IMR-90 (cell line): Measurements from ENCODE around the gene SYMPK. TPM values are rescaled to one million over a fixed set of nuclear protein-coding genes. Genes with fewer than 3 reads are reported as not detected.
A peak's percentile ranks its signal among the peaks of the same experiment; 100 is the strongest.

Experiments
- ATAC-seq: fragments of 200-7000 bp; cut with Tn5 transposase; 2 replicates; pipeline ENCODE4 v1.9.1; 2020; ENCODE audit warnings: low read depth, mild to moderate bottlenecking, moderate library complexity
- BruUV-seq: library from RNA; stranded (reverse); fragments of 400-500 nt; replicated peaks from 2 replicates; lab custom pipeline; 2021; lab: Mats Ljungman, UMichigan
- CTCF ChIA-PET: fragments of 300-600 bp; formaldehyde crosslinking; extraction: SDS; loops from one replicate; lab custom pipeline; 2021; ENCODE audit warnings: antibody characterized with exemption; lab: Yijun Ruan, JAX
- POLR2A ChIA-PET: fragments of 300-600 bp; sonication (Branson Sonifier 250); formaldehyde crosslinking; loops from one replicate; lab custom pipeline; 2022; ENCODE audit warnings: antibody characterized with exemption; ENCODE audit not compliant: unreplicated experiment; lab: Charles Lee
- DNase-seq: peaks from one replicate; pipeline ENCODE4 v3.0.0; 2013
- H2AFZ ChIP-seq: replicated peaks from 2 replicates; pipeline ENCODE3; 2013; ENCODE audit warnings: low read length, mild to moderate bottlenecking; ENCODE audit not compliant: poor library complexity
- H2AK5ac ChIP-seq: 2 replicates; pipeline ENCODE4 v1.6.1; 2013; ENCODE audit warnings: low read depth, low read length, inconsistent platforms
- H2AK9ac ChIP-seq: replicated peaks from 2 replicates; pipeline ENCODE3; 2013; ENCODE audit warnings: mild to moderate bottlenecking, low read depth, low read length, moderate library complexity; ENCODE audit not compliant: poor library complexity
- H2BK120ac ChIP-seq: 2 replicates; pipeline ENCODE4 v1.6.1; 2013; ENCODE audit warnings: low read depth, low read length, inconsistent platforms
- H2BK15ac ChIP-seq: 3 replicates; pipeline ENCODE4 v1.6.1; 2013; ENCODE audit warnings: low read depth, low read length, inconsistent platforms
- H2BK20ac ChIP-seq: 2 replicates; pipeline ENCODE4 v1.6.1; 2013; ENCODE audit warnings: low read depth, mild to moderate bottlenecking, inconsistent platforms, low read length, moderate library complexity
- H2BK5ac ChIP-seq: 2 replicates; pipeline ENCODE4 v1.6.1; 2013; ENCODE audit warnings: mild to moderate bottlenecking, low read depth, low read length, inconsistent platforms; ENCODE audit not compliant: poor library complexity, severe bottlenecking
- H3K14ac ChIP-seq: replicated peaks from 2 replicates; pipeline ENCODE4 v1.6.1; 2013; ENCODE audit warnings: low read depth, low read length, inconsistent platforms
- H3K18ac ChIP-seq: 2 replicates; pipeline ENCODE4 v1.6.1; 2013; ENCODE audit warnings: low read depth, low read length, control low read depth
- H3K23ac ChIP-seq: 2 replicates; pipeline ENCODE4 v1.6.1; 2013; ENCODE audit warnings: low read depth, low read length, inconsistent platforms
- H3K27ac ChIP-seq: 2 replicates; pipeline ENCODE4 v1.5.1; 2013; ENCODE audit warnings: mild to moderate bottlenecking, control low read depth, low read length; ENCODE audit not compliant: insufficient read depth
- H3K27me3 ChIP-seq: 2 replicates; pipeline ENCODE4 v1.6.1; 2013; ENCODE audit warnings: low read length; ENCODE audit not compliant: control insufficient read depth, insufficient read depth
- H3K36me3 ChIP-seq: 2 replicates; pipeline ENCODE4 v1.6.1; 2013; ENCODE audit warnings: low read length, mixed read lengths; ENCODE audit not compliant: control insufficient read depth, insufficient read depth
- H3K4ac ChIP-seq: 2 replicates; pipeline ENCODE4 v1.6.1; 2013; ENCODE audit warnings: low read depth, low read length, inconsistent platforms
- H3K4me1 ChIP-seq: 2 replicates; pipeline ENCODE4 v1.6.1; 2013; ENCODE audit warnings: low read length, mixed read lengths; ENCODE audit not compliant: control insufficient read depth, insufficient read depth
- H3K4me2 ChIP-seq: 2 replicates; pipeline ENCODE4 v1.6.1; 2013; ENCODE audit warnings: low read depth, mild to moderate bottlenecking, control low read depth, low read length, moderate library complexity
- H3K4me3 ChIP-seq: 2 replicates; pipeline ENCODE4 v1.5.1; 2013; ENCODE audit warnings: low read depth, mild to moderate bottlenecking, control low read depth, low read length, moderate library complexity; ENCODE audit not compliant: insufficient read depth
- H3K56ac ChIP-seq: 2 replicates; pipeline ENCODE4 v1.6.1; 2013; ENCODE audit warnings: low read length, inconsistent platforms; ENCODE audit not compliant: insufficient read depth; ENCODE audit errors: extremely low read depth
- H3K79me1 ChIP-seq, 2 experiments: 2 replicates each; pipeline ENCODE4 v1.6.1; 2013; ENCODE audit warnings: low read length in 2 of 2, inconsistent platforms in 1 of 2, low read depth in 1 of 2
- H3K9ac ChIP-seq: 2 replicates; pipeline ENCODE4 v1.6.1; 2013; ENCODE audit warnings: low read depth, low read length, control low read depth
- H3K9me1 ChIP-seq: 2 replicates; pipeline ENCODE4 v1.6.1; 2013; ENCODE audit warnings: low read length, inconsistent platforms; ENCODE audit not compliant: insufficient read depth
- H3K9me3 ChIP-seq: 2 replicates; pipeline ENCODE4 v1.6.1; 2013; ENCODE audit warnings: low read length; ENCODE audit not compliant: control insufficient read depth, insufficient read depth
- H4K20me1 ChIP-seq: 2 replicates; pipeline ENCODE4 v1.6.1; 2013; ENCODE audit warnings: low read length, inconsistent platforms; ENCODE audit not compliant: insufficient read depth
- H4K5ac ChIP-seq: 2 replicates; pipeline ENCODE4 v1.6.1; 2013; ENCODE audit warnings: mild to moderate bottlenecking, low read depth, low read length, control low read depth
- H4K8ac ChIP-seq, 2 experiments: 2 replicates each; pipeline ENCODE4 v1.6.1; 2013; ENCODE audit warnings: low read depth in 2 of 2, low read length in 2 of 2, control low read depth in 1 of 2, inconsistent platforms in 1 of 2
- H4K91ac ChIP-seq: 2 replicates; pipeline ENCODE4 v1.6.1; 2013; ENCODE audit warnings: low read depth, low read length, inconsistent platforms; ENCODE audit not compliant: insufficient read depth
- BHLHE40 ChIP-seq: fragments of 150-350 bp; IDR thresholded peaks from 2 replicates; pipeline ENCODE4 v1.6.1; 2016; ENCODE audit warnings: mild to moderate bottlenecking, low read depth, low read length
- CEBPB ChIP-seq: IDR thresholded peaks from 2 replicates; pipeline ENCODE4 v1.6.1; 2012; ENCODE audit warnings: low read depth, low read length, improper control_type of control experiment
- CHD1 ChIP-seq: IDR thresholded peaks from 2 replicates; pipeline ENCODE4 v1.6.1; 2012; ENCODE audit warnings: low read depth, low read length, improper control_type of control experiment
- CTCF ChIP-seq: conservative IDR thresholded peaks from 2 replicates; pipeline ENCODE4 v1.5.1; 2012; ENCODE audit warnings: mild to moderate bottlenecking, low read depth, low read length, improper control_type of control experiment
- ELK1 ChIP-seq: fragments of 150-350 bp; IDR thresholded peaks from 2 replicates; pipeline ENCODE4 v1.6.1; 2016; ENCODE audit warnings: low read depth, mild to moderate bottlenecking, low read length, moderate library complexity, borderline replicate concordance
- FOS ChIP-seq: fragments of 150-350 bp; IDR thresholded peaks from 2 replicates; pipeline ENCODE4 v1.6.1; 2016; ENCODE audit warnings: low read depth, low read length
- MAZ ChIP-seq: IDR thresholded peaks from 2 replicates; pipeline ENCODE4 v1.6.1; 2012; ENCODE audit warnings: low read depth, mild to moderate bottlenecking, low read length, improper control_type of control experiment, moderate library complexity, borderline replicate concordance
- MXI1 ChIP-seq: IDR thresholded peaks from 2 replicates; pipeline ENCODE4 v1.6.1; 2012; ENCODE audit warnings: low read depth, mild to moderate bottlenecking, low read length, moderate library complexity, borderline replicate concordance
- NFE2L2 ChIP-seq: fragments of 150-350 bp; IDR thresholded peaks from 2 replicates; pipeline ENCODE4 v1.6.1; 2016; ENCODE audit warnings: low read depth, mild to moderate bottlenecking, low read length
- POLR2A ChIP-seq: IDR thresholded peaks from 2 replicates; pipeline ENCODE4 v1.6.1; 2012; ENCODE audit warnings: mild to moderate bottlenecking, low read depth, low read length
- RAD21 ChIP-seq: IDR thresholded peaks from 2 replicates; pipeline ENCODE4 v1.6.1; 2012; ENCODE audit warnings: low read length, improper control_type of control experiment
- RCOR1 ChIP-seq: IDR thresholded peaks from 2 replicates; pipeline ENCODE4 v1.6.1; 2012; ENCODE audit warnings: mild to moderate bottlenecking, low read length, improper control_type of control experiment; ENCODE audit not compliant: insufficient replicate concordance
- RFX5 ChIP-seq: IDR thresholded peaks from 2 replicates; pipeline ENCODE4 v1.8.0; 2012; ENCODE audit warnings: low read depth, mild to moderate bottlenecking, low read length, moderate library complexity
- SMC3 ChIP-seq: fragments of 150-350 bp; IDR thresholded peaks from 2 replicates; pipeline ENCODE4 v1.6.1; 2016; ENCODE audit warnings: low read depth, mild to moderate bottlenecking, antibody characterized with exemption, low read length, moderate library complexity
- WGBS, 2 experiments: methylation state at CpG; one replicate each; pipeline versions ENCODE4 v1.1.5 to v1.1.7; 2013; ENCODE audit warnings: missing lambda C conversion rate in 2 of 2; ENCODE audit not compliant: insufficient read length in 1 of 2; ENCODE audit errors: extremely low coverage in 2 of 2; 5-methylcytosine and 5-hydroxymethylcytosine counted together
- dilution Hi-C: fragments of 300-500 bp; cut with HindIII; formaldehyde crosslinking; loops from one replicate; pipeline ENCODE4 v1.14.3; 2018; ENCODE audit warnings: low sequenced_read_pairs; ENCODE audit not compliant: unreplicated experiment
- in situ Hi-C: fragments of 300-500 bp; cut with MboI; formaldehyde crosslinking; loops from 3 replicates; pipeline ENCODE4 v1.14.3; 2019; ENCODE audit warnings: low sequenced_read_pairs, inconsistent platforms, mixed read lengths
- intact Hi-C: fragments of 100-400 bp; cut with micrococcal nuclease; formaldehyde crosslinking; loops from 2 replicates; pipeline ENCODE4 v1.10.0; 2022
- polyA plus RNA-seq, 3 experiments: library from polyadenylated mRNA; depleted of rRNA; stranded (reverse); fragments of >200 nt; gene quantifications; 2 replicates each; pipeline ENCODE4 v1.2.3, GENCODE V29; 2012; ENCODE audit warnings: low replicate concordance in 1 of 3
- total RNA-seq: library from RNA; depleted of rRNA; stranded (reverse); fragments of >200 nt; gene quantifications from 2 replicates; pipeline ENCODE4 v1.2.3, GENCODE V29; 2012
- TF ChIP-seq, protein P1 (sequence below): fragments of 150-350 bp; IDR thresholded peaks from 2 replicates; pipeline ENCODE4 v1.6.1; 2017; ENCODE audit warnings: mild to moderate bottlenecking, antibody characterized with exemption, low read length, low read depth

SYMPK gene
- total and polyA plus RNA-seq, 2 of the 4 experiments (the other 2 are of a cell fraction) = 35.3 to 71.5 TPM

DNA sequence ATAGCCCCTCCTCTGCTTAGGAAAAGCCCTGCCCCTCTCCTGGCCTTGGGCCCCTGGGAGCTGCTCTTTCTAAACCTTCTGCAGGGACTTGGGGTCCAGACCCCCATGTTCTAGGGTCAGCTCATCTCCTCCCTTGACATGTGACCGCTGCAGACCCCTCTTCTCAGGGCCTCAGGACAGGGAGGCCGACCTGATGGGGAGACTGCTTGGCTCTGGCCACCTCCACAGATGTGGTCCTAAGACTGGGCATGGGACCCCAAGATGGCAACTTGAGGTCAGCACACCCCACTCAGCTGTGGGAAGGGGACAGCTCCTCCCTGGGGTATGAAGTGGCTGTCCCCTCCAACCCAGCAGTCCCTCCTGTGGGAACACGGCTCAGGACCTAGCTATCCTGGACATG is 90.0 kb downstream of the SYMPK start:
- H3K4ac ChIP-seq = no peak overlapping the region
- no peak overlapping the region for H3K14ac ChIP-seq
- H3K18ac ChIP-seq = no peak overlapping the region
- no peak overlapping the region for H3K4me2 ChIP-seq
- dilution Hi-C loops = no loop called here
- H3K27me3 ChIP-seq = no peaks in the 10 kb centered on the region
- H2AK5ac ChIP-seq = no peak overlapping the region
- no peak overlapping the region for H2BK120ac ChIP-seq
- no peak overlapping the region for H3K9ac ChIP-seq
- H3K4me1 ChIP-seq = no peaks in the 10 kb centered on the region
- peaks cover 4 to 10% of the 10 kb centered on the region in 2 experiments; a peak in 2 of 4 replicates for H3K79me1 ChIP-seq
- H3K9me1 ChIP-seq = no peaks in the 10 kb centered on the region; the same call in 1 of the 2 replicates
- H3K36me3 ChIP-seq = peaks cover 26% of the 10 kb centered on the region; the same call in 1 of the 2 replicates
- H4K91ac ChIP-seq = no peak overlapping the region
- H3K4me3 ChIP-seq = no peak overlapping the region
- H2BK20ac ChIP-seq = no peak overlapping the region
- no peak overlapping the region for H3K27ac ChIP-seq
- DNase-seq (no peak), ATAC-seq (no peak)
- H3K23ac ChIP-seq = no peak overlapping the region
- intact Hi-C loops = no loop called here
- in situ Hi-C loops = no loop called here
- TF ChIP-seq CEBPB (no peak), CHD1 (no peak), FOS (no peak), MAZ (no peak), NFE2L2 (no peak), SMC3 (no peak), RFX5 (no peak), POLR2A (no peak), RAD21 (no peak), CTCF (no peak), RCOR1 (no peak), MXI1 (no peak), BHLHE40 (no peak), ELK1 (no peak)
- TF ChIP-seq, protein P1, sequence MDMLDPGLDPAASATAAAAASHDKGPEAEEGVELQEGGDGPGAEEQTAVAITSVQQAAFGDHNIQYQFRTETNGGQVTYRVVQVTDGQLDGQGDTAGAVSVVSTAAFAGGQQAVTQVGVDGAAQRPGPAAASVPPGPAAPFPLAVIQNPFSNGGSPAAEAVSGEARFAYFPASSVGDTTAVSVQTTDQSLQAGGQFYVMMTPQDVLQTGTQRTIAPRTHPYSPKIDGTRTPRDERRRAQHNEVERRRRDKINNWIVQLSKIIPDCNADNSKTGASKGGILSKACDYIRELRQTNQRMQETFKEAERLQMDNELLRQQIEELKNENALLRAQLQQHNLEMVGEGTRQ = no peak
- H2BK5ac ChIP-seq = no peak overlapping the region
- BruUV-seq = no TSS peak
- H2BK15ac ChIP-seq = no peak overlapping the region
- H2AFZ ChIP-seq = peak overlapping the region; percentile 15
- 100% methylated on average over 2 of the region's 3 CpGs; no CpG with 5 or more reads in 1 of the 2 experiments for WGBS, 2 experiments
- H4K5ac ChIP-seq = no peak overlapping the region
- POLR2A ChIA-PET = no interaction called here
- H4K20me1 ChIP-seq = peaks cover 16% of the 10 kb centered on the region
- H3K9me3 ChIP-seq = no peaks in the 10 kb centered on the region
- peak overlapping the region; percentile 42 for H2AK9ac ChIP-seq
- H4K8ac ChIP-seq = no peak overlapping the region
- CTCF ChIA-PET = interaction anchor here (0.6 kb wide), 1 partner anchor 30 kb away, joined by 6 read pairs; no protein-coding TSS in a partner anchor
- no peak overlapping the region for H3K56ac ChIP-seq
